Sigmoid colon (tissue), 7 donors: ENCODE results near the gene NUP35. TPM values are rescaled to one million over a fixed set of nuclear protein-coding genes. Genes with fewer than 3 reads are reported as not detected.
"Not testable (repeated sequence)": the region's sequence is repeated elsewhere in the genome, so short reads cannot be mapped to it uniquely, and the experiment has no call there.

Source experiments
- DNase-seq: peaks from one replicate; pipeline ENCODE4 v3.0.0-alpha.2; 2019
- H3K27ac ChIP-seq, 4 donors: fragments of 200-600 bp; sonication (generic); one replicate each; pipeline ENCODE4 v1.5.1; 2016 to 2019; ENCODE audit warnings: mild to moderate bottlenecking in 1 of 4
- H3K27me3 ChIP-seq, 3 donors: fragments of 200-600 bp; sonication (generic); one replicate each; pipeline ENCODE4 v1.5.1; 2019; ENCODE audit warnings: mild to moderate bottlenecking in 1 of 3
- H3K36me3 ChIP-seq, 4 donors: fragments of 200-600 bp; sonication (generic); one replicate each; pipeline ENCODE4 v1.5.1; 2016 to 2019
- H3K4me1 ChIP-seq, 4 donors: fragments of 200-600 bp; sonication (generic); one replicate each; pipeline ENCODE4 v1.5.1; 2017 to 2019
- H3K4me3 ChIP-seq, 4 donors: fragments of 200-600 bp; sonication (generic); one replicate each; pipeline ENCODE4 v1.5.1; 2017 to 2019; ENCODE audit warnings: mild to moderate bottlenecking in 2 of 4, moderate library complexity in 1 of 4
- H3K9me3 ChIP-seq, 4 donors: fragments of 200-600 bp in 3 of 4; sonication (generic) in 3 of 4; one replicate each; pipeline versions ENCODE4 v1.5.1 to v1.6.1; 2013 to 2019
- CTCF ChIP-seq, 4 experiments: fragments of 450-650 bp in 3 of 4; fragments of 200-600 bp in 1 of 4; IDR thresholded peaks; one replicate each; pipeline ENCODE4 v1.5.1; 2016 to 2019; ENCODE audit warnings: antibody characterized with exemption in 4 of 4, mild to moderate bottlenecking in 3 of 4, moderate library complexity in 2 of 4
- EP300 ChIP-seq, 4 donors: sonication (generic); formaldehyde crosslinking; IDR thresholded peaks; one replicate each; pipeline ENCODE4 v1.6.1; 2017; ENCODE audit warnings: antibody characterized with exemption in 4 of 4
- POLR2A ChIP-seq, 2 donors: fragments of 450-650 bp; IDR thresholded peaks; one replicate each; pipeline ENCODE4 v1.6.1; 2016; ENCODE audit warnings: antibody characterized with exemption in 2 of 2, mild to moderate bottlenecking in 2 of 2, moderate library complexity in 2 of 2
- POLR2AphosphoS5 ChIP-seq, 4 donors: sonication (generic); formaldehyde crosslinking; IDR thresholded peaks; one replicate each; pipeline ENCODE4 v1.6.1; 2017; ENCODE audit warnings: antibody characterized with exemption in 4 of 4
- WGBS, 2 donors: extraction: QIAGEN DNeasy Blood & Tissue Kit; methylation state at CpG; one replicate each; pipeline ENCODE4 v1.1.7; 2013; 5-methylcytosine and 5-hydroxymethylcytosine counted together
- intact Hi-C: fragments of 100-400 bp; cut with DNase I; formaldehyde crosslinking; loops from one replicate; pipeline ENCODE4 v1.15.1; 2023
- polyA plus RNA-seq, 3 donors: library from polyadenylated mRNA; stranded (reverse); fragments of 200-250 nt; gene quantifications; one replicate each; pipeline ENCODE4 v1.2.3, GENCODE V29; 2013
- total RNA-seq, 4 donors: library from RNA; depleted of rRNA; stranded (reverse); fragments of >200 nt; gene quantifications; one replicate each; pipeline ENCODE4 v1.1.0, GENCODE V29; 2016
- donor health status: healthy with polysubstance abuse.
- donor health status: Bipolar disorder and iron deficiency.
- donor health status: healthy.

The NUP35 gene
- total and polyA plus RNA-seq, 7 donors, result 6.0 to 19.7 (median 12.9) TPM

- Histone ChIP-seq H3K27me3 (no peaks in the 10 kb centered on the region), H3K9me3 (no peaks in the 10 kb centered on the region), H3K27ac (no peak overlapping the region), H3K4me3 (no peak overlapping the region), H3K4me1 (no peaks in the 10 kb centered on the region), H3K36me3 (peaks cover 0 to 15% (median 2%) of the 10 kb centered on the region in 4 donors)
- intact Hi-C loops, result no loop called here
- TF ChIP-seq CTCF (IDR thresholded peaks at IDR 0.05), result no peak
- no peak for TF ChIP-seq EP300 (IDR thresholded peaks at IDR 0.05)
- TF ChIP-seq POLR2AphosphoS5 (IDR thresholded peaks at IDR 0.05), result no peak
- TF ChIP-seq POLR2A (IDR thresholded peaks at IDR 0.05), result no peak
- DNase-seq, result no peak
- WGBS, 2 donors, result 96 to 98% methylated on average over 3 of the region's 3 CpGs
These were observed 42.0 kb downstream of the NUP35 start for GRCh38 chr2:183166210-183166609.

GRCh38 chr2:183166976-183167375, 42.7 kb downstream of the NUP35 start:
- H3K27me3 ChIP-seq, H3K9me3 ChIP-seq, H3K4me3 ChIP-seq, H3K27ac ChIP-seq, H3K4me1 ChIP-seq, DNase-seq, H3K36me3 ChIP-seq, intact Hi-C loops: not testable (repeated sequence)
- 90 to 94% methylated on average over 5 of the region's 5 CpGs for WGBS, 2 donors

GRCh38 chr2:183172220-183172887, 48.1 kb downstream of the NUP35 start:
- no peak overlapping the region for H3K4me3 ChIP-seq
- H3K36me3 ChIP-seq, result no peaks in the 10 kb centered on the region
- WGBS, 2 donors, result 96 to 97% methylated on average over 6 of the region's 6 CpGs
- no peak for DNase-seq
- no peaks in the 10 kb centered on the region for H3K27me3 ChIP-seq
- intact Hi-C loops, result no loop called here
- peaks cover 0 to 4% (median 1%) of the 10 kb centered on the region in 4 donors for H3K9me3 ChIP-seq
- H3K4me1 ChIP-seq, result no peaks in the 10 kb centered on the region
- no peak for TF ChIP-seq CTCF (IDR thresholded peaks at IDR 0.05)
- TF ChIP-seq POLR2AphosphoS5 (IDR thresholded peaks at IDR 0.05), result no peak
- TF ChIP-seq EP300 (IDR thresholded peaks at IDR 0.05), result no peak
- TF ChIP-seq POLR2A (IDR thresholded peaks at IDR 0.05), result no peak
- H3K27ac ChIP-seq, result no peak overlapping the region

GRCh38 chr2:183179156-183179555, 54.9 kb downstream of the NUP35 start:
- no peak overlapping the region for H3K4me3 ChIP-seq
- no peak overlapping the region for H3K27ac ChIP-seq
- no peaks in the 10 kb centered on the region for H3K27me3 ChIP-seq
- DNase-seq, result no peak
- H3K9me3 ChIP-seq, result peaks cover 0 to 9% (median 3%) of the 10 kb centered on the region in 4 donors
- WGBS, 2 donors, result 85 to 86% methylated on average over 4 of the region's 4 CpGs
- H3K4me1 ChIP-seq, result no peaks in the 10 kb centered on the region
- intact Hi-C loops, result no loop called here
- TF ChIP-seq EP300 (IDR thresholded peaks at IDR 0.05) (no peak), POLR2A (IDR thresholded peaks at IDR 0.05) (no peak), CTCF (IDR thresholded peaks at IDR 0.05) (no peak)
- peaks cover 0 to 37% (median 13%) of the 10 kb centered on the region in 4 donors for H3K36me3 ChIP-seq

GRCh38 chr2:183185534-183185933, 61.3 kb downstream of the NUP35 start:
- intact Hi-C loops, result no loop called here
- no peak overlapping the region for H3K4me3 ChIP-seq
- H3K27ac ChIP-seq, result no peak overlapping the region
- H3K27me3 ChIP-seq, result no peaks in the 10 kb centered on the region
- no peak for TF ChIP-seq POLR2AphosphoS5 (IDR thresholded peaks at IDR 0.05)
- no peak for TF ChIP-seq POLR2A (IDR thresholded peaks at IDR 0.05)
- TF ChIP-seq EP300 (IDR thresholded peaks at IDR 0.05), result no peak
- no peak for TF ChIP-seq CTCF (IDR thresholded peaks at IDR 0.05)
- DNase-seq, result no peak
- peaks cover 0 to 65% (median 8%) of the 10 kb centered on the region in 4 donors for H3K36me3 ChIP-seq
- no peaks in the 10 kb centered on the region for H3K4me1 ChIP-seq
- H3K9me3 ChIP-seq, result peaks cover 0 to 6% (median 3%) of the 10 kb centered on the region in 4 donors
